Measurements from ENCODE around the gene NTN1.

The NTN1 gene

DNA sequence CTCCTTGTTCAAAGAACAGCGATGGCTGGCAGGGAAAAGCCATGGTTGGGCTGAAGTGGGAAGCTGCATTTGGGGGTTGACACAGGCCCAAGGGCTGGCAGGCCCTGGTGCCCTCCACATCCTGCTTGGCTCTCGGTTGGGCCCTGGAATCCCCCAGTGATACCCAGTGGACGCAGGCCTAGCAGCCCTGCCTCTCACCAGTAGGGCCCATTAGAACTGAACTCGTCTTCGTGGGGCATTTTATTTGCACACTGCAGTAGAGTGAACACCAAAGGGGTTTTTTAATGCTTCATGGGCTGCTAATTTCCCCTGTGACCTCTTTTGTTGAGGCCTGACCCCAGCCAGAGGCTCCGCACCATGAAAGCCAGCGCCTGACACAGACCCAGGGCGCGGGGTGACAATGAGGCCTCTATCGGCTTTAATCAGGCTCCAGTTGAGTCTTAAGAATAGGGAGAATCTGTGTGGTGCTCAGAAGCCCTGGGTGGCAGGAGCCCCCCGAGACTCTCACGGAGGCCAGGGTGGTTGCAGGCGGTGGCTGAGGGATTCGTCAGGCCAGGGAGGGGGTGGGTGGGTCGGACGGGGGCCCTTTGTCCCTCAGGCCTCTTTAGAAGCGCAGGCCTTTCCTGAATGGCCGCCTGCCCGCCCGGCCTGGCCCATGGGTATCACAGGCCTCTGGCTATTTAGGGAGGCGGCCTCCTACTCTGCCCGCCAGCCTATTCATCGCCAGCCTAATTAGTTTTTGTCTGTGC is 199.3 kb downstream of the NTN1 start:
- DNase-seq, result no peak

DNA sequence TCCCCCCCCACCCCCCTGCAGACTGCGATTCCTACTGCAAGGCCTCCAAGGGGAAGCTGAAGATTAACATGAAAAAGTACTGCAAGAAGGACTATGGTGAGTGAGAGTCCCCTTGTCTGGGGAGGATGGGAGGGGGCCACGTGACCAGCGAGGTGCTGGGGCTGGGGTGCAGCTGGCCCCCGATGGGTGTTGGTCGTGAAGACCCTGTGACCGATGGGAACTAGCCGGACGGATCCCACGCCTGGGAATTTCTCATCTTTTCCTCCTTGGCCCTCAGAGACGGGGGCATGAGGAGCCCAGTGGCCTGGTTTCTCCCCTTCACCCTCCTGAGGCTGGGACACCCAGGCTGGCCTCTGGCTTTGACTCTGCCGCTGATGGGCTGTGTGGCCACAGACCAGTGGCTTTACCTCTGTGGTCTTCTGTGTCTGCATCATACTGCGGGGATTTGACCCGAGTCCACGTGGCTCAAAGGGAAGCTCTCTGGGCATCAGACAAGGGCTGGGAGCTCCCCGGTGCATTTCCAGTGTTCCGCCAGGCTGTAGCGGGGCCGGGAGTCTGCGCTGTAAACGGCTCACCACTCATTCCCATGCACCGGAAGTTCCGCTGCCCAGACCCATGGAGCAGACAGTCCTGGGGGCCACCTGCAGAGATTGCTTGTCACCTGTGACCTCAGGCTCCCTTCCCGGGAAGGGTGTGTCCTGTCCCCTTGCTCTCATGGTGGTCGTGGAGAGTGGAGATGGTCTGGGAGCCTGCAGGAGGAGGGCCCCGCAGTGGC is 200.0 kb downstream of the NTN1 start:
- DNase-seq, result no peak

DNA sequence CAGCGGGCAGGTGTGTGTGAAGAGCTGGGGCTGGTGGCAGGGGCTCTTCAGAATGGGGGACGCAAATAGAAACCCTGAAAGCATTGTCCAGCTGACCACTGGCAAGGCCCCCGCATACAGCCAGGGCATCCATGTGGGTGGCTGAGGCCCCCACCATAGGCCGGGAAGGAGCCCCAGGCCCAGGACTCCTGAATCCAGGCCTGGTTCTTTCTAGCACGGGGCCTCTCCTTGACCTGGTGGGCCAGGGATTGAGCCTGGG is 200.5 kb downstream of the NTN1 start:
- no peak for DNase-seq

DNA sequence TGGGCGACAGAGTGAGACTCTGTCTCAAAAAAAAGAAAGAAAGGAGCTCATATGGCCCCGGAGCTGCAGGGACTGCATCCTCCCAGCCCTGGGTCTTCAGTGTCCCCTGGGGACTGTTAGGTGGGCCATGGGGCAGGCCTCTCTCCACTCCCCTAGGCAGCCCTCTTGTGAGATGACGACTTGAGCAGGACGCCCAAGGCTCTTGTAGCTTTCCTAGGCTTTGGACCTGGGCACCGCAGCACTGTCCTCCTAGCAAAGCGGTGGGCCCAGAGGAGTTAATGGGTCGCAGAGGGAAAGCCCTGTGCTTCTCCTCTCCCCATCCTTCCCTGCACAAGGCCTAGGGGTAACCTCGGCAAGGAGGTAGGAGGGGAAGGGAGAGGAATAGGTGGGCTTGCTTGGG is 202.2 kb downstream of the NTN1 start:
- DNase-seq, result no peak

DNA sequence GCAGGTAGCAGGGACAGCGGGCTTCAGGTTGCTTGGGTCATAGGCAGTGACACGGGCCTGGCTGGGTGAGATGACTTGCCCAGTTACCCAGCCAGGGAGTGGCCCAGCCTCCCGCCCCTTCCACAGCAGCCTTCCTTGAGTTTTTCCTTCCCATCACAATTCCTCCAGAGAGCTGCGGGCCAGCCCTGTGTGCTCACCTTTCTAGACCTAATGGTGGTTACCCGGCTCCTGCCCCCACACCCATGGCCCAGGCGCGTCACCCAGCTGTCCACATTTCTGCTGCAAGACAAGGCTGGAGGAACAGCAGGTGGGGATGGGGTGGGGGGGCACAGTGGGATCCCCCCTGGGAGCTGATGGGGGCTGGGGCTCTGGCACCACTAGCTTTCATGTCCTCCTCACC is 203.2 kb downstream of the NTN1 start:
- no peak for DNase-seq

DNA sequence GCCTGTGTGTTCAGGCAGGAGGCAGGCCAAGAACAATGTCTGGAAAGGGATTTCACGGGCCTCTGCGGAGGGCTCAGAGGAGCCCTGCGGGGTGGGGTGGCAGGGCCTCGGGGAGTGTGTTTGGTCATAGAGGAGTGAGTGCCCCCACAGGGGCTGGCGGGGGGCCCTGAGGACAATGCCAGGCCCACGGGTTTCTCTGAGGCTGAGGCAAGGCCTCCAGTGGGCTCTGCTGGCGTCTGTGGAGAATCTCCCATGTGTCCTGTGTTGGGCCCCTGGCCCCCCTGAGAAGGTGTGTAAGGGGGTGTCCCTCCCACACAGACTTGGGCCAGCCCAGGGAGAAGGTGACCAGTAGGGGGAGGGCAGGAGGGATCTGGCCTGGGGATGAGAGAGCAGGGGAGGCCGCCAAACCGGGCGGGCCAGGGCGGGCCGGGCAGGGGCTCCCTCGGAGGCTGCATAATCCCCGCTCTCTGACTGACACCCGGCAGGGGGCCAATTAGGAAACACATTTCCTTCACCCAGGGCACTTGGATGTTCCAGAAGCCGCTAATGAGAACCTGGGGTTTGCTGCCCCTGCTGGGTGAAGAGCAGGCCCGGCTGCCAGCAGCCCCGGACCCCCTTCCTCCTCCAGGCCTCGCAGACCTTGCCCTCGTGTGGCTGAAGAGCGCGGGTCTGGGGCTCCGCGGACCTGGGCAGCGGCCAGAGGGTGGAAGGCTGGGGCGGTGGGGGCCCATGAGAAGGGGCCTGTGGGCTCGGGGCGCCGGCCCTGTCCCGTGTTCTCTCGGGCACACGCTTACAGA is 204.2 kb downstream of the NTN1 start:
- no peak for DNase-seq

DNA sequence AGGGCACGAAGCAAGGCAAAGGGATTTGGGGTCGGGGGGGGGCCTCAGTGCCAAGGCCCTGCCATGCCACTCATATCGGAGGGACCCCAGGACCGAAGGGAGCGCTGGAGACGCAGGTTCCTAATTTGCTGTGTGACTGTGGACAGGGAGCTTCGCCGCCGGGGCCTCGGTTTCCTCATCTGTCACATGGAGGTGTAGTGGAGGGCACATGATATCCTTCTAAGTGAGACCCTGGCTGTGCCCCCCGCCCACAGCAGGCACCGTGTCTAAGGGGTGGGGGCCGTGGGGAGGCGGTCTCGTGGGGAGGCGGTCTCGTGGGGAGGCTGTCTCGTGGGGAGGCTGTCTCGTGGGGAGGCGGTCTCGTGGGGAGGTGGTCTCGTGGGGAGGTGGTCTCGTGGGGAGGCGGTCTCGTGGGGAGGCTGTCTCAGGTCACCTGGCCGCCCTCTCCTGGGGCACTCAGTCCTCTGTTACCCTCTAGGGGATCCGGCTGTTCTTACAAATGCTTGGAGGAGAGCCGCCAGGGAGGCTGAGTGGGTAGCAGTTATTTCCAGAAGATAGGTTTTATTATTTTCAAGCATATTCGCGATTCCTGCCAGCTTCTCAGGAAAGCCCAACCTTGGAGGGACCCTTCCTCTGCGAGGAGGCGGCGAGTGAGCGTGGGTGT is 205.0 kb downstream of the NTN1 start:
- no peak for DNase-seq

DNA sequence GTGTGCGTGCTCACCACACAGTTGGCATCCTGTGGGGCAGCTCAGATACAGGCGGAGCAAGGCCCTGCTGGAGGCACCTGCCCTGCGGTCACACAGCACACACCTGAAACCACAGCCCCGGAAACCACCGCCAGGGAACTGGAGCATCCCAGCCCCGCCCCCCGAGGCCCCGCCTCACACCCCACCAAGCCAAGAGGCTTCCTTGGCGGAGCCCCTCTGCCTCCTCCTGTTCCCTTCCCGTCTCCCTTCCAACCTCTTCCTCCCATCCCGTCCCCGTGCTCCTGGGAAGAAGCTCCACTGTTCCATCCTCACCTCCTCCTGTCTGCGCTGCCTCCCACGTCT is 205.5 kb downstream of the NTN1 start:
- DNase-seq, result peak; percentile 35

DNA sequence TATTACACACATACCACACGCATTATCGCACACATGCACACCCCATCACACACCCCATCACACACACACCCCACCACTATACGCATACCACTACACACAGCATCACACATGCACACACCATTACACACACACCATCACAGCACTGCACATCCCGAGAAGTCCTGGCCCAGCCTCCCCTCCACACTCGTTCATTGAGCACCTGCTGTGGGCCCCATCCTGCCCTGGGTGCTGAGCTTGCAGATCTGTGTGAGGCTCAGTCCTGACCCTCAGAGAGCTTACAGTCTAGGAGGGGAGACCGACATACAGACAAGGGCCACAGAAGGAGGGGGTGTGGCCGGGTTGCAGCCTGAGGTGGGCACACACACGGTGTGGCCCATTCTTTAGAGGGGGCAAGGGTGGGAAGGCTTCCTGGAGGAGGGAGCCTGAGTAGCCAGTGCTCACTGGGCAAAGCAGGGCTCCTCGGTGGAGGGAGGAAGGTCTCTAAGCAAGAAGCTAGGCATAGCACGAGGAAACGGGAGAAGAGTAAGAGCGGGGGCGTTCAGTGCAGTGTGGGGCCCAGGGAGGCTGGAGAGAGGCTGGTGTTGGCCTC is 206.6 kb downstream of the NTN1 start:
- DNase-seq, result no peak

DNA sequence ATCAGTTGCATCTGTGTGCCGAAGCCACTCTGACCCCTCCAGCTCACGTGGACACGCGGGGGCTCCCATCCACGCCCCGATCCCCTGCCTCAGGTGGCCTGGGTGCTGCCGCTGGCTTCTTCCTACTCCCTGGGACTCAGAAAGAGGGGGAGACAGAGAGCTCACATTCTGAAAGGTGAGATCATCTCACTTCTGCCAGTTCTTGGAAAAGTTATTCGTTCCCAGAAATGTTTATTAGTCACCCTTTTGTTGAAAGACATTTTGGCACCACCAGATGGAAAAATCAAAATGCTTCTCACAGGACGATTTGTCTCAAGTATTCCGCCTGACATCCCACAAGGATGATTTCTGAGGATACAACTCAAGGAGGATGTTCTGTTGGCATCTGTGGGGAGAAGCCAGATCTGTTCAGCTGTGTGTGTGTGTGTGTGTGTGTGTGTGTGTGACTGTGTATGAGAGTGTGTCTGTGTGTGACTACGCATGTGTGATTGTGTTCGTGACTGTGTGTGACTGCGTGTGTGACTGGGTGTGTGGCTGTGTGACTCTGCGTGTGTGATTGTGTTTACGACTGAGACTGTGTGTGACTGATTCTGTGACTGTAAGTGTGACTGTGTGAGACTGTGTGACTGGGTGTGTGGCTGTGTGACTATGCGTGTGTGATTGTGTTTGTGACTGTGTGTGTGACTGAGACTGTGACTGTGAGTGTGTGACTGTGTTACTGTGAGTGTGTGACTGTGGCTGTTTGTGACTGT is 207.3 kb downstream of the NTN1 start:
- no peak for DNase-seq

DNA sequence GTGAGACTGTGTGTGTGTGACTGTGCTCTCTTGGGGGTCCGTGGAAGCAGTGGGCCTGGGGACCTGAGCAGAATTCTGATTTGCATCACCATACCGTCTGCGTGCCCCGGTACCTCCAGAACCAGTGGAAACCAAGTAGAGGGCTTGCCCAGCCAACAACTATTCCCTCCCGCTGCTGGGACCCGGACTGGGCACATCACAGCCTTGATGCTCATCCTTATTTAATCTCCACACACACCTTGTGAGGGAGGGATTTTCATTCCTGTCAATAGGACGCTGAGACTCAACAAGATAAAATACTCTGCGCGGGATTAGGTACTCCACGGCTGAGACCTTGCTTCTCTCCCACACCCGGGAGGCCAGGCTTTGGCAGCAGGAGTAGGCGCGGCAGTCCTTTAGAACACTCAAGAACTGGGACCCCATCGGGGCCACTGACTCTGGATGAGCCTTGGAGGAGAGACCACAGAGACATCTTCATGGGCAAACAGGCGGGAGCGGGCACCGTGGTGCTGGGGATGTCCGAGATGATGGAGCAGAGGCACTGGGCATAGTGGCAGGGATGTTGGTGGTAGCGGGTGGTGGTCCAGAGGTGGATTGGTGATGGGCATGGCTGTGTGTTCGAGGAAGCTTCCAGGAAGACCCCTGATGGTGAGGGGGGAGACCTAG is 208.0 kb downstream of the NTN1 start:
- no peak for DNase-seq

DNA sequence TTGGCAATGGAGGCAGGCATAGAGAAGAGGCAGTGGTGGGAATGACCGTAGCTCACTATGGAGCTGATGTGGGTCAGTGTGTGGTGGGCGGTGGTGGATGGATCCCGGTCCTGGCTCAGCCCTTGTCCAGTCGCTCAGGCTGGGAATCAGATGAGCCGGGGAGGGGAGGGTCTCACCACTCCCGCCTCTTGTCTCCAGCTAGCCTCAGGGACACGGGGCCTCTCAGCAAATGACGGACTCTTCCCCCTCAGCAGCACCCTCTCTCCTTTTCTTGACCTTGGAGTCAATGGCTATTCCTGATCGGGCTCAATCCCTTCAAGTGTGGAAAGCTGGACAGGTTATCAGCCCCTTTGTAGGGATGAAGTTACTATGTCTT is 208.5 kb downstream of the NTN1 start:
- DNase-seq, result no peak

DNA sequence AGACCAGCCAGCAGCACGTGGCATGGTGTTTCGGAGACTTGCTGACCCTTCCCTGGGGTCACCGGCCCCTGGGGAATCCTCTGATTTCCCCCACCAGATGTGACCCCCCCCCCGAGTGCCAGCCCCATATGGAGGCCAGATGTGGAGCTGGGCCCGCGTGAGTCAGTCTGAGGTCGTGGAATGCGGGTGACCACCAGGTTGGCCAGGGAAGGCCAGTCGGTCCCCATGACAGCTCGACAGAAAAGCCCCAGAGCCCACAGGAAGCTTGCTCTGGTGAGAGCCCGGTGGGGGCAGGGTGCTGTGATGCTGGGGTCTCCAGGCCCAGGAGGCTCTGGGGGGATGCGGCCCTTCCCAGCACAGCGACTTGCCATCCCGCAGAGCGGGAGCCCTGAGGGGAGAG is 209.0 kb downstream of the NTN1 start:
- DNase-seq, result no peak

DNA sequence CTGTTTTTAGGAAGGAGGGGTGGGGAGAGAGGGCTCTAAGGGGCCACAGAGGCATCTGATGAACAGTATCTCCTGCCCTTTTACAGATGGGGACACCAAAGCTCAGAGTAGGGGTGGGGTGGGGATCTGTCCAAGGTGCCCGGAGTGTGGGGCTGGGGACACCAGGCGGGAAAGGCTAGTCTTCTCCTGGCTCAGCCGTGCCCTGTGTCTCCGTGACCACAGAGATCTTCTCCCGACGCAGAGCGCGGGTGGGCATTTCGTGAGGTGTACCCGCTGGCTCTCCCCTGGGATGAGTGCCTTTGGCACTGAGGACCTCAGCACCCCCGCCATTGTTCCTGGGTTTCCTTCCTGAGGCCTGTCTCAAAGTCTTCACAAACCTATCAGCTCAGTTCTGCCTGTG is 209.6 kb downstream of the NTN1 start:
- DNase-seq, result no peak

DNA sequence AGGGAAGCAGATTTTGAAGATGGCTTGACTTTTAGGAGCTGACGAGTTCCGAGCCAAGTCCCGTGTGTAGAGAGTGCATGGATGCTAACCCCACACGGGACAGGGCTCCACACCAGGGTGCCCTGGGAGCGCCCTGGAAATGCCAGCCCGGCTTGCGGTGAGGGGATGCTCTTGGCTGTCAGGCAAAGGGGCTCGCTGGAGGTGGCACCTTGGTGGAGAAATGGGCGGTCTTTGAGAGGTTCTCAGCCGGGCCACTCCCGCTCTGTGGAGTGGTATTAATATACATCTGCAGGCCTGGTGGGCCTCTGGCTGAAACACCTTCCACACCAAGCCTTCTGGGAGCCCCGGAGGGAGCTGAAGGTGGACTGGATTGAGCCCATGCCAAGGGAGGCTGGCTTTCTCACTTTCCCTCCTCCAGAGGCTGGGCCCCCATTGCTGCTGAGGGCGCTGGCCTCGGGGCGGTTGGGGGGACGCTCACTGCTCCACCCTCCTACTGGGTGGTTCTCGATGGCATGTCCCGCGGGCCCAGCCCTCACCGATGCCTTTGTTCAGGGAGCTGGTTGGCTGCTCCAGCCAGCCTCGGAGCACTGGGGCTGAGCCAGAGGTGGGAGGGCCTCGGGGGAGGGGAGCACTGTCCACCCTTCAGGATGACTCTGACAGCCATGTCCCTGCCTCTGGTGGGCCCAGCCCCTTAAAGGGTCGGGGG is 210.3 kb downstream of the NTN1 start:
- DNase-seq, result no peak

DNA sequence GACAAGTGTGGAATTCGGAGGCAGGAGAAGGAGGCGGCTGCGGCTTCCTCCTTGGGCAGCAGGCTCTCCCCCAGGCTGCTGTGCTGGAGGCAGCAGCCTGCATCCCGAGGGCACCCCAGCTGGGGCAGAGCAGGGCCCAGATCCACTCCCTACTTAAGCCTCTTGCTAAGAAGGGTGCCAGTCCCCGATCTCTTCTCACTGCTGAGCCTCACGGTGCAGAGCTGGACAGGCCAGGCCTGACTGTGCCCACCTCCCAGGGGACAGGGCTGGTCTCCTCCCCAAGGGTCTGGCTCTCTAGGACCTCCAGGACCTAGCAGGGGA is 210.8 kb downstream of the NTN1 start:
- DNase-seq, result no peak

DNA sequence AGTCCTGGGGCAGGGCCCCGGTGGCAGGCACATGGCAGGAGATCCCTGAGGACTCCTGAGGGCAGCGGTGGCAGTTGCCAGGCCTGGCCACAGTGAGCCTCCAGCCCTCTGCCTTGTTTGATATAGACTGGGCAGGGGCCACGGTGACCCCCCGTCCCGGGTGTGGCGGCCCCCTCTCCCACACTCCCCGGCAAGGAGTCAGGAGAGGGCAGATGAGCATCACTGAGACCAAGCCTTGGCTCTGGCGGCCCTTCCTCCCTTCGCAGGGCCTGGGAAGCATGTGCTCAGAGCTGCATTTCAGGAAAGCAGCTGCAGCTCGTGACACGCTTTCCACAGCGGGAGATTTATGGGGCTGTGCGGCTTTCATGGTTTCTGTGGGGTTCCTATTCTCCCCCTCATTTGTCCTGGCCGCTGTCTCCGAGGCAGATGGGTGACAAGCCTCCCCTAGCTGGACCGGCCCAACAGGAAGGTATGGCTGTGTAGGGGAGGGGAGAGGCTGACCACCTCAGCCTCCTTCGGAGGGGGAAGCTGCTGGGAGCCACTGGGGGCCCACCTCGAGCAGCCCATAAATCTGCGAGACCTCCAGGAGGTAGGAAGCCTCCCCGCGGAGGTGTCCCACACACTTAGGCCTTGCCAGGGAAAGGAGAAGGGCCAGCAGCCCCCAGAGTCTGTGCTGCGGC is 211.4 kb downstream of the NTN1 start:
- DNase-seq, result no peak

DNA sequence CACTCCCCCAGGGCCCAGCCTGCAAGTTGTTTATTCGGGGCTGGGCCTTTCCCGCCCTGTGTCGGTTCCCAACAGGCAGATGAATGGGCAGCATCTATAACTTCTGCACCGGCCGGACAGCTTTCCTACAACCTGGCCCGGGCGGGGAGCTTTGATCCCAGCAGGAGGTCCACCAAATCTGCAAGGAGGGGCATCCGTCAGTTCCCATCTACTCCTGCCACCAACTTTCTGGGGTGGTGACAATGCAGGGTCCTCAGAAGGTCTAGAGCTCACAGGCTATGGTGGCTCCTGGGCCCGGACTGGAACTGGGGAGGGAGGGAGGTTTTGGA is 211.9 kb downstream of the NTN1 start:
- DNase-seq, result no peak

DNA sequence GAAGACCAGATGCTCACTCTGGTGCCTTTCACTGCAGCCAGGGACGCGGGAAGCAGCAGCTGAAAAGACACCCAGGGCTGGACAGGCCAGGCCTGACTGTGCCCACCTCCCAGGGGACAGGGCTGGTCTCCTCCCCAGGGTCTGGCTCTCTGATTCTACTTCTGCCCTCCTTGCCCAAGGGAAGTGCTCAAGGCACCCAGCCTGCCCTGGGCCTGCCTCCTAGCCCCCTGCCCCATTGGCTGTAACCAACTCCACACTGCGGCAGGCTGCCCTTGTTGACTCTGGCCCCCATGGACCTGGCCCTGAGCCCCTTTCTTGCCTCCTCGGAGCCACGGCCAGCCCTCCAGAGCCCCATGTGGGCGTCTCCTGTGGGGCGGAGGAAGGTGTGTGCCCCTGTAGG is 212.5 kb downstream of the NTN1 start:
- no peak for DNase-seq

DNA sequence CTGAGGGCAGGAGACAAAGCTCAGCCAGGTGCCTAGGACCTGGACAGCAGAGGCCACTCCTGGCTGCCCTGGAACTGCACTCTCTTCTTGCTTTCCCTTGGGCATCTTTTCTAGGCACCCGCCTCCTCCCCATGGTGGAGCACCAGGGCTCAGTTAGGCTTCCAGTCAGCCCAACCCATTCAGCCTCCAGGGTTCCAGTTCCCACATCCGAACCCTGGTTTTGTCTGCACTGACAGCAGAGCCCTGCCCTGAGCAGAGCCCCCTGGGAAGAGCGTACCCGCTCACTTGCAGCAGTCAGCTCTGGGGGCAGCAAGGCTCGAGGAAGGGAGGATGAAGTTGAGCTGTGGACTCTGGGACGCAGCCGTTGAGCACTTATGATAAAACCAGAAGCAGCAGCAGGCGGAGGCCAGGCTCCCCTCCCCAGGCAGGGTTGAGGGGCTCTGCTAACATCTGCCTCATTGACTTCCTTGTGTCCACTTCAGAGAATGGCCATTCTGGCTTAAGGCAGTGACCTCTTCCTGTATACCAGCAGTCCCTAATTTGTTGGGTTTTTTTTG is 213.2 kb downstream of the NTN1 start:
- DNase-seq, result no peak

DNA sequence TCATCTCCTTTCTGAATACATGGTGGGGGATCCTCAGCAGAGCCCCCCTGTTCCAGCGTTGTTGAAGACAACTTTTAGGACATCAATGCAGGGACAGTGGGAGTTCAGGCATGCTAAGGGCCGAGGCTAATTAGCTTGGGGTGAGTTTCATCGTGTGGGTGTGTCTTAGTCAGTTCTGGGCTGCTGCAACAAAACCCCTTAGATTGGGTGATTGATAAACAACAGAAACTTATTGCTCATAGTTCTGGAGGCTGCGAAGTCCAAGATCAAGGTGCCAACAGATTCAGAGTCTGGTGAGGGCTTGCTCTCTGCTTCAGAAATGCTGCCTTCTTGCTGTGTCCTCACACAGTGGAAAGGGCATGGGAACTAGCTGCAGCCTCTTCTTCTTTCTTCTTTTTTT is 214.0 kb downstream of the NTN1 start:
- peak; percentile 28 for DNase-seq

Measured in stimulated activated CD4-positive, alpha-beta T cell treated with anti-CD3 and anti-CD28 coated beads, Interleukin-15, amount 100 ng/mL, for 24 hours (primary cell).